OCI-LY1 (cell line): Measurements from ENCODE around the gene IDS.

Source experiments
- H2AFZ ChIP-seq: fragments of 200-600 bp; sonication (generic), shearing (Covaris generic); 2 replicates; pipeline ENCODE4 v1.6.0; 2014; ENCODE audit warnings: antibody characterized with exemption, mild to moderate bottlenecking, low read length
- H3F3A ChIP-seq: fragments of 200-600 bp; sonication (generic), shearing (Covaris generic); 2 replicates; pipeline ENCODE4 v1.6.0; 2014; ENCODE audit warnings: mild to moderate bottlenecking, antibody characterized with exemption, low read length, moderate library complexity; ENCODE audit not compliant: insufficient read depth
- H3K27ac ChIP-seq: fragments of 200-600 bp; sonication (generic); 2 replicates; pipeline ENCODE4 v1.5.1; 2014; ENCODE audit warnings: low read length, mixed run types, mild to moderate bottlenecking, low read depth; ENCODE audit not compliant: poor library complexity, severe bottlenecking
- H3K27me3 ChIP-seq: fragments of 200-600 bp; sonication (generic); 2 replicates; pipeline ENCODE4 v1.6.0; 2014; ENCODE audit warnings: antibody characterized with exemption, mild to moderate bottlenecking, low read length, moderate library complexity; ENCODE audit not compliant: insufficient read depth
- H3K36me3 ChIP-seq: fragments of 200-600 bp; sonication (generic); 2 replicates; pipeline ENCODE4 v1.6.1; 2014; ENCODE audit warnings: mild to moderate bottlenecking, antibody characterized with exemption, low read length, moderate library complexity, mixed read lengths; ENCODE audit not compliant: insufficient read depth
- H3K4me1 ChIP-seq: fragments of 200-600 bp; sonication (generic); 2 replicates; pipeline ENCODE4 v1.5.1; 2014; ENCODE audit warnings: mild to moderate bottlenecking, low read length, moderate library complexity; ENCODE audit not compliant: insufficient read depth, severe bottlenecking
- H3K4me2 ChIP-seq: fragments of 200-600 bp; sonication (generic), shearing (Covaris generic); 2 replicates; pipeline ENCODE4 v1.6.1; 2014; ENCODE audit warnings: low read length
- H3K4me3 ChIP-seq: fragments of 200-600 bp; sonication (generic); 2 replicates; pipeline ENCODE4 v1.5.1; 2014; ENCODE audit warnings: low read length, low read depth, mild to moderate bottlenecking, mixed read lengths; ENCODE audit not compliant: poor library complexity, severe bottlenecking
- H3K79me2 ChIP-seq: fragments of 200-600 bp; shearing (Covaris generic); 2 replicates; pipeline ENCODE4 v1.6.1; 2016; ENCODE audit warnings: mixed run types, low read length, mixed read lengths; ENCODE audit not compliant: insufficient read depth
- H3K9ac ChIP-seq: fragments of 200-600 bp; sonication (generic), shearing (Covaris generic); 2 replicates; pipeline ENCODE4 v1.6.1; 2014; ENCODE audit warnings: mild to moderate bottlenecking, low read length, mixed read lengths
- H3K9me2 ChIP-seq: fragments of 200-600 bp; sonication (generic), shearing (Covaris generic); 2 replicates; pipeline ENCODE4 v1.6.1; 2014; ENCODE audit warnings: low read depth, mild to moderate bottlenecking, low read length, mixed read lengths
- H3K9me3 ChIP-seq: fragments of 200-600 bp; shearing (Covaris generic); 2 replicates; pipeline ENCODE4 v1.6.1; 2014; ENCODE audit warnings: low read length, mixed read lengths
- H4K20me1 ChIP-seq: fragments of 200-600 bp; sonication (generic), shearing (Covaris generic); 2 replicates; pipeline ENCODE4 v1.6.0; 2016; ENCODE audit warnings: mild to moderate bottlenecking, low read length; ENCODE audit not compliant: insufficient read depth
- CTCF ChIP-seq: fragments of 200-600 bp; sonication (generic), shearing (Covaris generic); IDR thresholded peaks from 2 replicates; pipeline ENCODE4 v1.5.1; 2017; ENCODE audit warnings: mild to moderate bottlenecking, antibody characterized with exemption, low read length, moderate library complexity, mixed read lengths
- EZH2 ChIP-seq: fragments of 200-600 bp; sonication (generic), shearing (Covaris generic); IDR thresholded peaks from 2 replicates; pipeline ENCODE4 v1.8.0; 2017; ENCODE audit warnings: borderline replicate concordance, mixed run types, mild to moderate bottlenecking, antibody characterized with exemption, low read length, moderate library complexity, mixed read lengths

IDS gene

GRCh38 chrX:149433051-149433450 is 72.1 kb downstream of the IDS start:
- H3K4me1 ChIP-seq, result no peaks in the 10 kb centered on the region
- no peaks in the 10 kb centered on the region for H3K9me2 ChIP-seq
- no peak overlapping the region for H3K9ac ChIP-seq
- H4K20me1 ChIP-seq, result no peaks in the 10 kb centered on the region
- no peaks in the 10 kb centered on the region for H3K79me2 ChIP-seq
- no peaks in the 10 kb centered on the region for H3F3A ChIP-seq
- H3K27me3 ChIP-seq, result no peaks in the 10 kb centered on the region
- H3K27ac ChIP-seq, result no peak overlapping the region
- H2AFZ ChIP-seq, result no peak overlapping the region
- H3K4me2 ChIP-seq, result no peak overlapping the region
- no peak for TF ChIP-seq EZH2
- TF ChIP-seq CTCF, result no peak
- H3K4me3 ChIP-seq, result no peak overlapping the region
- no peaks in the 10 kb centered on the region for H3K9me3 ChIP-seq
- no peaks in the 10 kb centered on the region for H3K36me3 ChIP-seq
